ENCODE data around the gene RAB32.

Gene RAB32

GRCh38 chr6:146583966-146584365 lies 40.3 kb downstream of the RAB32 start:
- no peak for DNase-seq

- DNase-seq: no peak
These were observed 43.8 kb downstream of the RAB32 start for GRCh38 chr6:146587459-146587858.

- DNase-seq: no peak
These were observed 46.9 kb downstream of the RAB32 start for GRCh38 chr6:146590492-146590891.

- no peak for DNase-seq
These were observed 48.8 kb downstream of the RAB32 start for GRCh38 chr6:146592451-146592850.

- DNase-seq: no peak
These were observed 50.4 kb downstream of the RAB32 start for GRCh38 chr6:146593986-146594385.

- no peak for DNase-seq
These were observed 50.9 kb downstream of the RAB32 start for GRCh38 chr6:146594495-146594894.

- DNase-seq: no peak
These were observed 52.5 kb downstream of the RAB32 start for GRCh38 chr6:146595972-146596731.

GRCh38 chr6:146598772-146599405 lies 55.3 kb downstream of the RAB32 start, which contains the start of gene ADGB:
ADGB (plus strand) TSS chr6:146598972; CDS start chr6:146599041, 69 bp downstream.
- DNase-seq: peak in 1 of 2 experiments; percentile 64

GRCh38 chr6:146601352-146601751 lies 57.7 kb downstream of the RAB32 start:
- DNase-seq: no peak

GRCh38 chr6:146602526-146602925 lies 58.9 kb downstream of the RAB32 start:
- no peak for DNase-seq

Measured in NCI-H526 (cell line).